Esophagus squamous epithelium (tissue), 4 donors: ENCODE results near the gene MST1R.

Experiments used
- CTCF ChIP-seq, 6 experiments: fragments of 450-650 bp in 4 of 6; fragments of 200-600 bp in 2 of 6; sonication (generic) in 2 of 6; IDR thresholded peaks; one replicate each; pipeline ENCODE4 v1.5.1; 2016 to 2019; ENCODE audit warnings: antibody characterized with exemption in 6 of 6, mild to moderate bottlenecking in 4 of 6, moderate library complexity in 4 of 6
- POLR2A ChIP-seq, 4 donors: fragments of 450-650 bp; IDR thresholded peaks; one replicate each; pipeline ENCODE4 v1.6.1; 2017; ENCODE audit warnings: antibody characterized with exemption in 4 of 4, mild to moderate bottlenecking in 4 of 4, moderate library complexity in 3 of 4

DNA sequence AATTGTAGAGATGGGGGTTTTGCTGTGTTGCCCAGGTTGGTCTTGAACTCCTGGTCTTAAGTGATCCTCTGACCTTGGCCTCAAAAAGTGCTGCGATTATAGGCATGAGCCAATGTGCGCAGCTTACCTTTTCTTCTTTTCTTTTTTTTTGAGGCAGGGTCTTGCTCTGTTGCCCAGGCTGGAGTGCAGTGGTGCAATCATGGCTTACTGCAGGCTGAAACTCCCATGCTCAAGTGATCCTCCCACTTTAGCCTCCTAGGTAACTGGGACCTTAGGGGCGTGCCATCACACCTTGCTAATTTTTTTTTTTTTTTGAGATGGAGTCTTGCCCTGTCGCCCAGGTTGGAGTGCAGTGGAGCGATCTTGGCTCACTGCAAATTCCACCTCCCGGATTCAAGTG is 49.3 kb upstream of the MST1R start:
- TF ChIP-seq CTCF (IDR thresholded peaks at IDR 0.05): no peak
- TF ChIP-seq POLR2A (IDR thresholded peaks at IDR 0.05): no peak
